GM21619 (cell line): ENCODE data around the gene UBTD1.
"Not testable (repeated sequence)": the region's sequence is repeated elsewhere in the genome, so short reads cannot be mapped to it uniquely, and the experiment has no call there.

ENCODE experiments used
- ATAC-seq: cut with Tn5 transposase; IDR thresholded peaks from one replicate; pipeline ENCODE4 v1.9.1; 2021; ENCODE audit not compliant: unreplicated experiment

The UBTD1 gene, protein sequence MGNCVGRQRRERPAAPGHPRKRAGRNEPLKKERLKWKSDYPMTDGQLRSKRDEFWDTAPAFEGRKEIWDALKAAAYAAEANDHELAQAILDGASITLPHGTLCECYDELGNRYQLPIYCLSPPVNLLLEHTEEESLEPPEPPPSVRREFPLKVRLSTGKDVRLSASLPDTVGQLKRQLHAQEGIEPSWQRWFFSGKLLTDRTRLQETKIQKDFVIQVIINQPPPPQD

DNA sequence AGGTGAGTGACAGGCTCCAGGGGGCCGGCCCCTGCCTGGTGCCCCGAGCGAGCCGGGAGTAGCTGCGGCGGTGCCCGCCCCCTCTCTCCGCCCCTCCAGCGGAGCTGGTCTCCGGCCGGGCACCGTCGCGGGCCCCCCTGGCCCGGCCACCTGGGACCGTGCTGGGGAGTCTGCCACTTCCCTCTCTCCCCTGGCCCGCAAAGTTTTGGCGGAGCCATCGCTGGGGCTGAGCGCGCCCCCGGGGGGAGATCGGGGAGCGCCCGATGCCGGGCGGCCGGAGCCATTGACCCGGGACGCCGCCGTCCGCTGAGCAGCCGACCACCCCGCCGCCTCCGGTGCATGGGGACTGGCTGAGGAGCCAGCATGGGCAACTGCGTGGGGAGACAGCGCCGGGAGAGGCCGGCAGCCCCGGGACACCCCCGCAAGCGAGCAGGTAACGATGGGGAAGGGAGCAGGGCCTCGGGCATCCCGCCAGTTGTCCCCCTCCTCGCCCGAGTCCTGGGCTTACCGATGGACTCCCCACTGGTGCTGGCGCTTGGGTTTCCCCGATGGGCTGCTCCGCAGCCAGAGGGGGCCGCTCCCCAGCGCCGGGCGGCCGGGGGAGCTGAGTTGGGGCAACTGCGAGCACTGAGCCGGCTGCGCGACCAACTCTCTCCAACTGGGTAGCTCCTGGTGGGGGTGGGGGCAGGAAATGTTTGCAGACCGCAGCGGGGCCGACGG, at the start of gene UBTD1:
UBTD1 (plus strand) TSS at position 84 of the 720 bp plus-strand sequence; CDS start at position 364, 280 bp downstream.
- ATAC-seq, result peak; percentile 7

DNA sequence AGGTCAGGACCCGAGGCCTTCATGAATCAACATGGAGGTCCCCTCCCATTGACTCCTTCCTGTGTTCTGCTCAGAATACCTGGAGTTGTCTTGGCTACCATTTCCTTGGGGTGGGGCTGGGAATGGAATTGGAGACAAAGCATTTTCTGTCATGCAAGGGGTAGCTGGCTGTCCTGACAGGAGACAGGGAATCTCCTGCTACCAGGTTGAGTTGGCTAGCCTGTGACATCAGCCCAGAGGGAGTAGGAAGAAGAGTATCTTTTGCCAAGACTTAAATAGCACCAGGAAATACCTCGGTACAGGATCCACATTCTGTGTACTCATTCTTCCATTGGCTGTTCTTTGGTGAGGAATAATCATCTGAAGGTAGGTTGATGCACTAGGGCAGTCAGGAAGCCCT, 47.9 kb upstream of the UBTD1 start:
- ATAC-seq, result no peak

DNA sequence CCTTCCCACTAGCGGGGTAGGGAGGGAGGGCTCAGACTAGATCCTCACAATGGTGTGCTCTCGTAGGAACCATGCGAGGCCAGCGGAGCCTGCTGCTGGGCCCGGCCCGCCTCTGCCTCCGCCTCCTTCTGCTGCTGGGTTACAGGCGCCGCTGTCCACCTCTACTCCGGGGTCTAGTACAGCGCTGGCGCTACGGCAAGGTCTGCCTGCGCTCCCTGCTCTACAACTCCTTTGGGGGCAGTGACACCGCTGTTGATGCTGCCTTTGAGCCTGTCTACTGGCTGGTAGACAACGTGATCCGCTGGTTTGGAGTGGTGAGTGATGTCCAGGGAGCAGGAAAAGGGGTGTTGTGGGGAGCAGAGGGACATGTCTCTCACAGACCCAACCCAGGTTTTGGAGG, 47.1 kb upstream of the UBTD1 start:
- ATAC-seq, result no peak

DNA sequence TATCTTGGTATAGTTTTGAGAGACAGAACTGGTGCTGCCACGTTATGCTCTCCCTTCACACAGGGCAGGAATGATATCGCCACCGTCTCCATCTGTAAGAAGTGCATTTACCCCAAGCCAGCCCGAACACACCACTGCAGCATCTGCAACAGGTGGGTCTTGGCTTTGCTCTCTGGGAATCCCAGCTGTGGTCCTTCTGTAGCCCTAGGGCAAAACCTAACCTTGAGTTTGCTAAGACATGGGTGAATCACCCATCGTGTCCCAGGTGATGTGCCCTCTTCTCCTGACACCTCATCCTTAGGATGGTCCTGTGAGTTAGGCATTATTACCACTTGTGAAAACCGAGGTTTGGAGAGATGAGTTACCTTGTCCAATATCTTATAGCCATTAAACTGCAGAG, 46.4 kb upstream of the UBTD1 start:
- ATAC-seq, result no peak

DNA sequence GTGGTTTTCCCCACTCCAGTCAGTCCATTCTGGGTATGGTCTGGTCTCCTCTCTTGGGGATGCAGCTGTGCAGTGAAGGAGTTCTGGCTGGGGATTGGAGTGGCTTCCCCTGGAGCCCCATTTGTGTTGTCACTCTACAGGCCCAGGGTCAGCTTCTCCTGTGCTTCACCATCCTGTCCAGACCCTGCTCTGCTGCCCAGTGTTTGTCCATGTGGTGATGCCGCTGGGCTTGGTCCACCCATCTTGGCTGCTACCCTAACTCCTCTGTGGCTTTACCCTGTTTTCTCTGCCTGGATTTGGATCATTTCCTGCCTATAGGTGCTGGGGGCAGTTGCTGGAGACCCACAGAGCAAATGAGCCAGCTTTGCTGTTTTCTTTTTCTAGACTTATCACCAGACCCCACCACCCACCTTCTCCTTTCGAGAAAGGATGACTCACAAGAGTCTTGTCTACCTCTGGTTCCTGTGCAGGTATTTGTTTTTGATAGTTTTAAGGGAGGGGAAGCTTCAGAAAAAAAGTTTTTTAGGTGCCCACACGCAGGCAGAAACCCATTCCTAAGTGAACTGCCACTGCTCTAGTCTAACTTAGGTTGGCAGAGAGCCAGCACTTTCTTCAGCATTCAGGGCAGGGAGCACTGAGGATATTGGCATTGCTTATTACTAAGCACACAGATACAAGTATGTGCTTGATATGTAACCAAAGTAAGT, 44.2 kb upstream of the UBTD1 start:
- no peak for ATAC-seq

DNA sequence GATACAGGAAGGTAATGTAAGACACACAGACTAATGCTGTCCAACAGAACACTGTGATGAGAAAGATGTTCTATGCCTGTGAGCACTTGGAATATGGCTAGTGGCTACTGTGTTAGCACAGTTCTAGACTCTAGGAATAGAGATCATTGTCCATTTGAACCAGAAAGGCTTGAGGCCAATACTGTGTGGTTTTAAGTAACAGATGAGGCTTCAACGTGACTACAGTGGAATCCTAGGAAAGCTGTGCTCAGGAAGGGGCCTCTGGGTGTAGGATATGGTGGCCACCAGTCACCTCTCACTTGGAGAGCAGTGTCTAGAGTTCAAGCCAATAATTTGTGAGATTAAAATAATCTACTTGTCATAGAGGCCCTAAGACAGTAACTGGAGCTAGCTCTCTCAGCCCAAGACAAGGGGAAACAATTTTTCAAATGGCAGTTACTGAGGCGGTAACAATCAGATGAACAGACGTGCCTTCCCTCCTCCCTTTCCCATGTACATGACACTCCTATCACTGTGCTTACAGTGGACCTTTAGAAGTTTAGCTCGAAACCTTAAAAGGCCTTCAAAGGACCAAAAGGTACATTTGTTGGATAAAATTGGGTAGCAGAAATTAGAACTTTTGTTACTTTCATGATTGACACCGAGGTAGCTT, 42.6 kb upstream of the UBTD1 start:
- no peak for ATAC-seq

DNA sequence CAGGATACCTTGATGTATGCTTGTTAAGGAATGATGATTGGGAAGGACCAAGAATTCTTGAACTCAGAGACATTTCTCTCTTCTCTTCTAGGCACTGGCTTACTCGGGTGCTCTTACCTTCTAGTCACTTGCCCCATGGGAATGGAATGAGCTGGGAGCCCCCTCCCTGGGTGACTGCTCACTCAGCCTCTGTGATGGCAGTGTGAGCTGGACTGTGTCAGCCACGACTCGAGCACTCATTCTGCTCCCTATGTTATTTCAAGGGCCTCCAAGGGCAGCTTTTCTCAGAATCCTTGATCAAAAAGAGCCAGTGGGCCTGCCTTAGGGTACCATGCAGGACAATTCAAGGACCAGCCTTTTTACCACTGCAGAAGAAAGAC, 42.0 kb upstream of the UBTD1 start:
- no peak for ATAC-seq

DNA sequence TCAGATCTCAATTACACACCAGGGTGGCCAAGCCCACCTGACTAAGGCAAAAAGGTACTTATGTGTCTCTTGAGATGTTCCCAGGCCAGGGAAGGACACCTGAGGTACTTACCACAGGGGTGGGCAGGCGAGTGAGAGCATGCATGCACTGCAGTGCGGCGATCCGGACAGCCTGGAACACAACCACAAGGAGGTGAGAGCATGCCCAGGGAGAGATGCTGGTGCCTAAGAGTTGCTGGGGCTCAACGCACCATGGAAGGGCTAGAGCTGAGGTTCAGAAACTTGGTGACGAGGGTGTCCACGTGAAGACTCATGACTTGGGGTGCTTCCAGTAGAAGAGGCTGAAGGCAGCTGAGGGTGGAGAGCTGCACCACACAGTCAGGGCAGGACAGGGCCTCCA, 39.6 kb upstream of the UBTD1 start:
- no peak for ATAC-seq

DNA sequence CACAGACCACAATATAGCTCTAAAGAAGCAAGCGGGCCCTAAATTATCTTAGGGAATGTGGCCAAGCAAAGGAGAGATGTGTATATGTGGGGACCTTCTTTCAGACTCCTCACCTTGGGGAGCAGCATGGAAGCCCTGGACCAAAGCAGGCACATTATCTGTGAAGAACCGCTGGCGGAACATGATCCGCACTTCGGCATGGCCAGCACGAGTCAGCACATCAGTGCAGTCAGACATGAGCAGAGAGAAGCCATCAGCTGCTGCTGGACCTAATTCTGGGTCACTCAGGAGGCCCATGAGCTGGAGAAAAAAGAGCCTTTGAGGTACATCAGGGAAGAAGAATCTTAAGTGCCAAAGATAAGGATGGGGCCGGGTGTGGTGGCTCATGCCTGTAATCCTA, 38.8 kb upstream of the UBTD1 start:
- no peak for ATAC-seq

DNA sequence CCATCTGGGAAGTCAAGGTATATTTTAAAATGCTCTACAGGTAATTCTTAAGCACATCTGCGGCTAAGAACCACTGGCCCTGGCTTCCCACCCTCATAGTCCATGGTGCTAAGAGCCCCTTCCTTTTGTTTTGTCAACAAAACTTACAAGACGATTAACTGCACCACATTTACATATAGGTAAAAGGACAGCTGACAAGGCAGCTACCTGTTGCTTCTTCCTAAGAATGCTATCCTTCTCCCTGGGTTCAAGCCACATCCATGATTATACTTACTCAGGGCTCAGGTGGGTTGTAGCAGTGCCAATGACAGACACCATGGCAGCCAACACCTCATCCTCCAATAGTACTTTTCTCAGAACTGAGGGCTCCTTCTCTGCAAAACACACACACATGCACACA, 36.4 kb upstream of the UBTD1 start:
- no peak for ATAC-seq

DNA sequence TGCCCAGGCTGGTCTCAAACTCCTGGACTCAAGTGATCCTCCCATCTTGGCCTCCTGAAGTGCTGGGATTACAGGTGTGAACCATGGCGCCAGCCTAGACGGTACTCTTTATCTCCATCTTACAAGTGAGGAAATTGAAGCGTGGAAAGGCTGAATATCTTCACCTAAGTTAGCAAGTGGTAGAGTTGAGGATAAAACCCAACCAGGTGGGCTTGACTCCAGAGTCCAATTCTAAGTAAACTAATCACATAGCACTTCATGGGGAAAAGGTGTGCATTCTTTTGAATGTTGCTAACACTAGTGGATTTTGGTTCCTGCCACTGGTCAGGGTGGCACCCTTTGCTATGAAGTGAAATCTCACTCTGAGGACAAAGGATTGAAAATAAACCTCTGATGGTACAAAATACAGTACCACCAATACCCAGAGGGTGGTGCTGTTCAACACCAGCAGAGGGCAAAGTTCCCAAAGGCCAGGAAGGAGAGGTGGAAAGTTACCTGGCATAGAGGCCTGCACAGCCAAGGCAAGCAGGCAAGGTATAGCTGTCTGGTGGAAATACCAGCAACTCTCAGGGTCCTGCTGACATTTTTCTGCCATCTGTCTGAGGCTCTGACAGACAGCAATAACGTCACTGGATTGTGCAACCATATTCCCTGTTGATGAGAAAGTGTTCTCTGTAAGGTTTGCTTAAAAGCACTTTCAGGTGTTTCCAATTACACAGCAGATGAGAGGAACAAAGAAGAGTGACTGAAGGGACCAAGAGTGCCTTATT, 35.2 kb upstream of the UBTD1 start:
- no peak for ATAC-seq

DNA sequence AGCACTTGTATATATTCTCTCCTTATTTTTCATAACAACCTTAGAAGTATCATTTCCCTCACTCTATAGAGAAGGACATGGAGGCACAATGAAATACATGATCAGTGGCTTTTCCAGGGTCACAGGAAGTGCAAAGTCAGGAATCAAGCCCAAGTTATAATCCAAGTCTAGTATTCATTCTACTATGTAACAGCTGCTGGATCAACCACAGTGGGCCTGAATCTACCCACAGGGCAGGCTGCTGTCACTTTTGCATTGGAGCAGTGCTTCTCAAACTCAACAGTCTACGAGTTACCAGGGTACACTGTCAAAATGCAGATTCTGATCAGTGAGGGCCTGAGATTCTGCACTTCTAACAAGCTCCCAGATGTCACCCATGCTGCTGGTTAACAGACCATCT, 34.5 kb upstream of the UBTD1 start:
- ATAC-seq, result no peak

DNA sequence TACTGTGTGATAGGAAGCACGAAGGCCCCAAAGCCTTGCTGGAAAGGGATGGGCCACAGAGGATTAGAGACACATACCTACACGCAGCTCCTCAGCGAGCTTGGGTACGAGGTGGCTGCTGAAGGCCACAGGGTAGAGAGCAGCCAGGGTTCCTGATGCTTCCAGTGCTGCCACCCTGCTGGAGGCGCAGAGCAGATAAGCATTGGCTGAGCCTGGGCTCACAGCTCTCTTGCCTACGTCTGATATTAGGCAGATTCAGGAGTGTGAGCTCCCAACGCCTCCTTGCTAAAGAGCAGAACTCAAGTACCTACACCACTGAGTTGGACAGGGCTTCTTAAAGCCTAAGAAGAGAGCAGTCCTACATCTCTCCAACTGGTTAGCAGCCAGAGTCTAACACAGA, 32.7 kb upstream of the UBTD1 start:
- no peak for ATAC-seq

DNA sequence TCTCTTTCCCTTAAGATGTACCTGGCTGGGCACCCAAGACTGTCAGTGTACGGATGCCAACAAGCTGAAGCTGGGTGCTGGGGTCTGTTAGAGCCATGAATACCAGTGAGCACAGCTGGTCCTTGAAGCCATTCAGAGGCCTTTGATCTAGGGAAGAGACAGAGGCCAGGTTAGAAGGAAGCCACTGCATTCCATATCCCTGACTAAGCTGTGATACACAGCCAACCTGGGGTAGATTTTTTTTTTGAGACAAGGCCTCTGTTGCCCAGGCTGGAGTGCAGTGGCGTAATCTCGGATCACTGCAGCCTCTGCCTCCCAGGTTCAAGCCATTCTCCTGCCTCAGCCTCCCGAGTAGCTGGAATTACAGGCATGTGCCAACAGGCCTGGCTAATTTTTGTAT, 32.0 kb upstream of the UBTD1 start:
- ATAC-seq, result no peak

DNA sequence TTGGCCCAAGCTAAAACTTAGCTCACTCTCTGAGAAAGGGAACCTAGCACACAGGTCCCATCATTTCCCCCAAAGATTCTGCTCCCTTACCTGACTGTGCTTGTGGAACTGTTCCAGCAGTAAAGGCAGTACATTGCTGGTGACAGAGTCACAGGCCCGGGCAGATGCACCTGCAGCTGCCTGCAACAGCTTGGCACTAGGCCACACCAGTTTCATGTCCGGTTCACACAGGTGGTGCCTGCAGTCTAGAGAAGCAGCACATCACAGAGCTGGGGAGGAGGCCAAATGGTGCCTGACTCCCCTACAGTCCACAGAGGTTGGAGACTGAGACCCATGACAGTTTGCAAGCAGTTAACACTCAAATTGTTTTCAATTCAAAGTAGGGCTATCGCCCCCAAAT, 30.6 kb upstream of the UBTD1 start:
- ATAC-seq, result no peak

DNA sequence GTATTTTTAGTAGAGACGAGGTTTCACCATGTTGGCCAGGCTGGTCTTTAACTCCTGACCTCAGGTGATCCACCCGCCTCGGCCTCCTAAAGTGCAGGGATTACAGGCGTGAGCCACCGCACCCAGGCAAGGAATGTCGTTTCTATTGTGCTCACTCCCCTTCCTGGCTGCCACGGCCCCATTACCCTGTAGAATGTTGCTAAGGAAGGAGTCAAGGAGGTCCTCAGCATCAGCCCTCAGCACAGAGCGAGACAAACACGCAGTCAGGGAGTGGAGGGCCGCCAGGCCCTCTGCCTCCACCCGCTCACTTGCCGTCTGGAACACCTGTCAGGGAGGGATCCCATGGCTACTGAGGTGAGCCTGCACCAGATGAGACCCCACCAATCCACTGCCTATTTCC, 29.9 kb upstream of the UBTD1 start:
- ATAC-seq, result not testable (repeated sequence)

DNA sequence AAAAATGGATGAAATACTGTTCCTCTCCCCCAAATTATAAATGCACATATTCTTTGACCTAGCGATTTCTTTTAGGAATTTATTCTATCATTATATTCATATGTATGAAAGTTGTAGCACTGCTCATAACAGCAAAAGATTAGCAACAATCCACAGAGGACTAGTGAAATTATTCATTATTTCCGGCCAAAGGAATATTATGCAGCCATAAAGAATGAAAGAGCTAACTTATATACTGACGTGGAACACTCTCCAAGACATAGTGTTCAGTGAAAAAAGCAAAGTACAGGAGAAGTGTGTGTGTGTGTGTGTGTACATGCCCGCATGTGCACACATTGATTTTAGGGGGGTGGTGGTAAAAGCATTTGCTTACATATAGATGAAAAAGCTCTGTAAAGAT, 23.8 kb upstream of the UBTD1 start:
- no peak for ATAC-seq

DNA sequence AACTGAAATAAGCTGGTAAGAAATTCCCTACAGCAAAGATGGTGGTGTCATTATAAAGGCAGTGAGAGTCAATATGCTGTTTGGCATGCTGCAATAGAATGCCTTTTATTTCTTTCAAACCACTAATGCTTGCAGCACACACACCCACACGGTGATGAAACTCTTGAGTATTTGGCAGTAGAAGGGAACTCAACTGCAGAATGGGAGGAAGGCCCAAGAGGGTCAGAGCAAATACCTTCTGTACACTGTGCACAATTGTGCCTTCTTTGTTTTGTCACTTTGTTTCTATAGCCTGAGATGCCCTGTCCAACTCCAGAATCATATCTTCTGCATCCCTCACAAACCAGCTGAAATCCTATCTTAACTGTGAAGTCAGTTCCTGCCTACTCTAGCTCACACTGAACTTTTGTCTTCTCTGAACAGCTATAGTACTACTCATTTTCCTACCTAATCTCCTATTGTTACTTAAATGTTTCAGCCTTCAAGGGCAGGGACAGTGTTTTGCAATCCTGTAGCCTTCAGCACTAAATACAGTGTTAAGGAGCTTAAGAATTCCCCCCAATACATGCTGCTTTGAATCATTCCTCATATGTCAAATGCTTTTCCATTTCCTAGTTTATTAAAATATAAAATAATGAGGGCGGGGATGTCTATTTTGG, 22.7 kb upstream of the UBTD1 start:
- no peak for ATAC-seq

DNA sequence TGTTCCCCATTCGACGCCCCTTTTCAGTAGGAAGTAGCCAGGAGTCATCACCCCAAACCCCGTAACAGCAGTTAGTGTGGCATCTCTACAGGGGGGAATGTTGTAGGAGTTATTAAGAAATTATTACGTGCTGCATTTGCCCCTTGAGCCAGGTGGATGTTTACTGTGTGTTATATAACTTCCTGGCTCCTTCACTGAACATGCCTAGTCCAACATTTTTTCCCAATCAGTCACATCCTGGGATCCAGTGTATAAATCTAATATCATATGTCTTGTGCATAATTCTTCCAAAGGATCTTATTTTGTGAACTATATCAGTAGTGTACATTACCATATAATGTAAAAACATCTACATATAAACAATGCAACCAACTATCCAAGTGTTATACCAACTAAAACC, 19.3 kb upstream of the UBTD1 start:
- ATAC-seq, result not testable (repeated sequence)

DNA sequence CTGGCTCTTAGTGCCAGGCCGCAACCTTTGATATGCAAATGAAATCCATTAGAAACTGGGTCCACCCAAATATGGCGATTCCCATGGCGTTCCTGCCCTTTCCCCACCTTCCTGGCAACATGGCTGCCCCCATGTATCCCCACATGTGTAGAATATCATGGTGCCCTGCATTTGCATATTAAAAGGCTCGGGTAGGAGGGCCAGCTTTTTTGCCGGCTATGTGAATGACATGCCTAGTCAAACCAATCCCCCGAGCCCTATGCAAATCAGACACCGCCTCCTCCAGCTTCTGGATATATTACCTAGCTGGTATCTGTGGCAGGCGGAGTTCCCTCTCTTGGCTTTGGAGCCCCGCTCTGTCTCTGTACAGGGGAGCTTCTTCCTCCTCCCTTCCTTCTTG, 18.8 kb upstream of the UBTD1 start:
- no peak for ATAC-seq

DNA sequence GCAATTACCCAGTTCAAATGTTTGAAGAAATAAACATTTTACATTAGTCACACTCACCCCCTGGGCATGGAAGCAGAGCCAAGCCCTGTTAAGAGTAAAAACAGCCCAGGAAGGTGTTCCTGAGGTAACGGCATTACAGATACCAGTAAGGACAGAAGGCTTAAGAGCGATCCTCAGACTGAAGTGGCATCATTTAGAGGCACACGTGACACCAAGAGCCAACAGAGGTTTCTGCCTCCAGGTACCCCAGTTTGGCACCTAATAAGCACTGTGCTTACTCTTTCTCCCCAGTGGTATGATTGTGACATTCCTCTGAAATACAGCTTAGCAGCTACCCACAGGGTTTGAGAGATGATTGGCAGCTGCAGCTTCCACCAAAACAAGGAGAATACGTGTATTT, 17.7 kb upstream of the UBTD1 start:
- ATAC-seq, result no peak
